HG03159 (cell line): Measurements from ENCODE around the gene COMMD3.

ENCODE experiments used
- ATAC-seq: cut with Tn5 transposase; IDR thresholded peaks from one replicate; pipeline ENCODE4 v1.9.1; 2021; ENCODE audit warnings: mild to moderate bottlenecking, moderate library complexity; ENCODE audit not compliant: unreplicated experiment

The COMMD3 gene

GRCh38 chr10:22365644-22366434 lies 49.7 kb downstream of the COMMD3 start:
- peak; percentile 40 for ATAC-seq

- ATAC-seq, result no peak
Observed at GRCh38 chr10:22366435-22366703, 50.2 kb downstream of the COMMD3 start.

GRCh38 chr10:22366771-22367170 lies 50.6 kb downstream of the COMMD3 start:
- ATAC-seq, result no peak

GRCh38 chr10:22367471-22367870 lies 51.3 kb downstream of the COMMD3 start:
- ATAC-seq, result no peak

GRCh38 chr10:22368402-22368801 lies 52.2 kb downstream of the COMMD3 start:
- ATAC-seq, result no peak

- no peak for ATAC-seq
Observed at GRCh38 chr10:22368981-22369380, 52.8 kb downstream of the COMMD3 start.

- peak; percentile 47 for ATAC-seq
Observed at GRCh38 chr10:22369434-22370072, 53.4 kb downstream of the COMMD3 start.
